Effector memory CD4-positive, alpha-beta T cell (primary cell): ENCODE measurements around the gene TMPRSS7.
A peak's percentile ranks its signal among the peaks of the same experiment; 100 is the strongest.

ENCODE experiments used
- DNase-seq, 3 donors: peaks; one replicate each; pipeline ENCODE4 v3.0.0-alpha.2; 2020
- H3K27ac ChIP-seq: 2 replicates; pipeline ENCODE4 v1.7.0; 2013; ENCODE audit warnings: mild to moderate bottlenecking, low read length, moderate library complexity; ENCODE audit not compliant: insufficient read depth, poor library complexity, severe bottlenecking
- H3K27me3 ChIP-seq: replicated peaks from 2 replicates; pipeline ENCODE4 v1.7.0; 2013; ENCODE audit warnings: mild to moderate bottlenecking, low read length; ENCODE audit not compliant: insufficient read depth, control insufficient read depth, poor library complexity, severe bottlenecking
- H3K36me3 ChIP-seq: 2 replicates; pipeline ENCODE4 v1.7.0; 2013; ENCODE audit warnings: mild to moderate bottlenecking, low read length, moderate library complexity; ENCODE audit not compliant: control insufficient read depth, insufficient read depth
- H3K4me1 ChIP-seq: 2 replicates; pipeline ENCODE4 v1.7.0; 2013; ENCODE audit warnings: low read length, mild to moderate bottlenecking; ENCODE audit not compliant: control insufficient read depth, insufficient read depth, poor library complexity, severe bottlenecking
- H3K4me3 ChIP-seq: 2 replicates; pipeline ENCODE4 v1.7.0; 2013; ENCODE audit warnings: low read length, low read depth, mild to moderate bottlenecking; ENCODE audit not compliant: insufficient read depth, poor library complexity, severe bottlenecking
- H3K9me3 ChIP-seq: 2 replicates; pipeline ENCODE4 v1.7.0; 2013; ENCODE audit warnings: mild to moderate bottlenecking, low read length, moderate library complexity; ENCODE audit not compliant: control insufficient read depth
- total RNA-seq, 3 donors: gene quantifications; one replicate each; lab custom pipeline; 2026; lab: John Stamatoyannopoulos, UW

TMPRSS7 gene
- total RNA-seq: 0 to 0.19 (median 0) reads per million in 3 donors

DNA sequence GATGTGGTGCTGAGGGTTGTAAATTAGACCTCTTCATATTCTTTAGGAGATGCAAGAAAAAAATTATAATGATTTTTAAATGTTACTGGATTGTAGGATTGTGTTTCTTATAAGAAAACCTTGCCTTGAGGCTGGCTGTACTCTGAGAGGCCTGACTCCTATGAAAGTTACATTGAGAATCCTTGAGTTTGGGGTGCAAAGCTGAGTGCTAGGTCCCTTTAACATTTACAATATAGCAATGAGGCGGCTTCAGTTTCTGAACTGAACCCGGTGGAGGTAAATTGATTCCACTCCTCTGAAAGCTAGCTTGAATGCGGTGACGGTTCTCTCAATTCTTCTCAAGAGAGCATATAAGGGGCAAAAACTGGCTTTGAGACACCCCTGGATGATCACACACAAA, at the start of gene TMPRSS7:
Gene TMPRSS7, plus strand, starts transcription at position 301 of the 400 bp plus-strand sequence. CDS start 110 bp downstream, outside the sequence.
- no peaks in the 10 kb centered on the region for H3K4me1 ChIP-seq
- H3K36me3 ChIP-seq: no peaks in the 10 kb centered on the region
- H3K9me3 ChIP-seq: no peaks in the 10 kb centered on the region
- H3K4me3 ChIP-seq: no peak within 1 kb of the TSS
- no peaks in the 10 kb centered on the region for H3K27me3 ChIP-seq
- DNase-seq: no peak
- no peak within 1 kb of the TSS for H3K27ac ChIP-seq

DNA sequence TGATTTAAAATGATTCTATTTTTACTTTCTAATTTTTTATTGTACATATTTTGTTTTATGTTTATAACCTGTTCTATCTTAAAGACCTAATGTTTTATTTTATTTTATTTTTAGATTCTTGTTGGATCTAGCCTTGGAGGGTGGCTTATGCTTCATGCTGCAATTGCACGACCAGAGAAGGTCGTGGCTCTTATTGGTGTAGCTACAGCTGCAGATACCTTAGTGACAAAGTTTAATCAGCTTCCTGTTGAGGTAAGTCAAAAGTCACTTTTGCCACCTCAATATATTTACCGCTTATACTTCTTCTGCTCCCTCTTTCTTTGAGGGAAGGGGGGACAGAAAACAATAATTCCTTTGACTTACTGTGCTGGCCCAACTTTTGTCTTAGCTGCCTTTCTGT, 47.7 kb upstream of the TMPRSS7 start:
- DNase-seq: no peak
- Histone ChIP-seq H3K27ac (no peak overlapping the region), H3K4me3 (no peak overlapping the region), H3K9me3 (no peaks in the 10 kb centered on the region), H3K27me3 (no peaks in the 10 kb centered on the region), H3K36me3 (peaks cover 7% of the 10 kb centered on the region), H3K4me1 (no peaks in the 10 kb centered on the region)

GRCh38 chr3:111989061-111989678, 45.4 kb upstream of the TMPRSS7 start:
- Histone ChIP-seq H3K4me3 (no peak overlapping the region), H3K27me3 (no peaks in the 10 kb centered on the region), H3K4me1 (no peaks in the 10 kb centered on the region), H3K27ac (no peak overlapping the region), H3K9me3 (no peaks in the 10 kb centered on the region), H3K36me3 (peaks cover 18% of the 10 kb centered on the region)
- DNase-seq: no peak

DNA sequence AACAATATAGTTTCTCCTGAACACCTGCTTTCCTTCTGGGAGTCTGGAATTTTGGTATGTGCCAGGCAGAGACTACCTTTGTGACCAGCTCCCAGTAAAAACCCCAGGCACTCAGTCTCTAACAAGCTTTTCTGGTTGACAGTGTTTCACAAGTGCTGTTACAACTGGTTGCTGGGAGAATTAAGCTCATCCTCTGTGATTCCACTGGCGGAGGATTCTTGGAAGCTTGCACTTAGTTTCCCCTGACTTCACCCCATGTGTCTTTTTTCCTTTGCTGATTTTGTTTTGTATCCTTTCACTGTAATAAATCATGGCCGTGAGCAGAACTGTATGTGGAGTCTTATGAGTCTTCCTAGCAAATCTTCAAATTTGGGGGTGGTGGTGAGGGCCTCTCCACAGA, 41.5 kb upstream of the TMPRSS7 start:
- Histone ChIP-seq H3K9me3 (no peaks in the 10 kb centered on the region), H3K27me3 (no peaks in the 10 kb centered on the region), H3K27ac (no peak overlapping the region), H3K36me3 (peaks cover 18% of the 10 kb centered on the region), H3K4me3 (no peak overlapping the region), H3K4me1 (no peaks in the 10 kb centered on the region)
- DNase-seq: no peak

DNA sequence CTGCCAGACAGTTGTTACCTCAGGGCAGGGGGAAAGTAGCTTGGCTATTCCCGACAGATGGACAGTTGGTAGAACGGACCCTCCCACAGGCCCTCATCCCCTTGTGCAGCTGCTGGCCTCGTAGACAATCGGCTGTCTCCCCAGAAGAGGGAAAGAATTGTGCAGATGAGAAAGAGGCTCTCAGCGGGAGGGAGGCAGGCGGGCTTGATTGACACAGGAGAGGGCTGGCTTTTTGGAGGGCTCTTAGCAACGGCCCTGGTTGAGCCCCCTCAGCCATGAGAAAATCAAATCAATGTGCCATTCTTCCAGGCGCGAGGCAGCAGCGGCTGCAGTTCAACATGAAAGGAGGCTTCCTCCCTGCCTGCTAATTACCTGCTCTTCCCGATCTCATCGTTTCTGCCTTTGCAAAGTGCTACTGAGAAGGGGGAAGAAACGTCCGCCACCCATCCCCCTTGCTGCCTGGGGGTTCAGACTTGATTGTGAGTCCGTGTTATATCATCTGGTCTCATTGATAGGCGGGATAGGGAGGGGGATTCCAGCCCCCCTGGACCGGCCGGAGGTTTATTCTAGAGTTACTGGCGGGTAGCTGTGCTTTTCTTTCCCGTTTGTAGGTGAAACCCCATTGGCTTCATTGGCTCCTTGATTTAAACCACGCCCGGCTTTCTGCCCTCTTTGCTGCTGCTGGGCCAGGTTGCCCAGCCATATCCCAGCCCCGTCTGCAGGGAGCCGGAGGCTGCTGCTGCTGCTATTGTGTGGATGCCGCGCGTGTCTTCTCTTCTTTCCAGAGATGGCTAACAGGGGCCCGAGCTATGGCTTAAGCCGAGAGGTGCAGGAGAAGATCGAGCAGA, 35.7 kb upstream of the TMPRSS7 start, which contains the start of gene TAGLN3:
Gene TAGLN3, plus strand, starts transcription at position 287 of the 848 bp plus-strand sequence. Its CDS starts 501 bp downstream, at position 788.
- Histone ChIP-seq H3K4me3 (peak within 1 kb of the TSS; percentile 11), H3K36me3 (no peaks in the 10 kb centered on the region), H3K9me3 (no peaks in the 10 kb centered on the region), H3K27me3 (no peaks in the 10 kb centered on the region), H3K27ac (no peak within 1 kb of the TSS), H3K4me1 (peaks cover 18% of the 10 kb centered on the region)
- no peak for DNase-seq

- DNase-seq: no peak
- Histone ChIP-seq H3K27ac (no peak overlapping the region), H3K27me3 (no peaks in the 10 kb centered on the region), H3K9me3 (no peaks in the 10 kb centered on the region), H3K4me1 (peaks cover 18% of the 10 kb centered on the region), H3K36me3 (no peaks in the 10 kb centered on the region), H3K4me3 (no peak overlapping the region)
These were observed 34.8 kb upstream of the TMPRSS7 start for GRCh38 chr3:111999484-112000324.

DNA sequence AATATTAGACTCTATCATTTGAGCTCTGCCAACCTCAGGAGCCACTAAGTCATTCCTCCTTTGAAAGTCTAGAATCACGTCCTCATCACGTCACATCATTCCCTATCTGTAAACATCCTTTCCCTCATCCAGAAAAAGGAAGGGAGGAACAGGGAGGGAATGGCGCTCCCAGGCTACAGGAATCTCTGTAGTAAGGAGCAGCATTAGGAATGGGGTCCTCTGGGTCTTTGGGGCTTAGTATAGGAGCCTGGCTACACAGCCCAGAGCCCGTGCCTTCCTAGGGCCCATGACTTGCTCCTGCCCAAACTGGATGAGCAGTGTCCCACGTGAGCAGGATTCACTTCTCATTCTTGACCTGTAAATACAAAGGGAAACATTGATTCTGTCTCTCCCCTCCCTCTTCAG, 34.2 kb upstream of the TMPRSS7 start:
- no peaks in the 10 kb centered on the region for H3K27me3 ChIP-seq
- DNase-seq: no peak
- no peak overlapping the region for H3K4me3 ChIP-seq
- peaks cover 18% of the 10 kb centered on the region for H3K4me1 ChIP-seq
- no peak overlapping the region for H3K27ac ChIP-seq
- H3K36me3 ChIP-seq: no peaks in the 10 kb centered on the region
- no peaks in the 10 kb centered on the region for H3K9me3 ChIP-seq

GRCh38 chr3:112000966-112001365, 33.6 kb upstream of the TMPRSS7 start:
- no peaks in the 10 kb centered on the region for H3K36me3 ChIP-seq
- H3K27me3 ChIP-seq: no peaks in the 10 kb centered on the region
- peaks cover 18% of the 10 kb centered on the region for H3K4me1 ChIP-seq
- H3K4me3 ChIP-seq: no peak overlapping the region
- no peaks in the 10 kb centered on the region for H3K9me3 ChIP-seq
- no peak for DNase-seq
- no peak overlapping the region for H3K27ac ChIP-seq

GRCh38 chr3:112001526-112001925, 33.0 kb upstream of the TMPRSS7 start:
- Histone ChIP-seq H3K4me1 (peaks cover 18% of the 10 kb centered on the region), H3K36me3 (no peaks in the 10 kb centered on the region), H3K4me3 (no peak overlapping the region), H3K9me3 (no peaks in the 10 kb centered on the region), H3K27ac (no peak overlapping the region), H3K27me3 (no peaks in the 10 kb centered on the region)
- no peak for DNase-seq
